ENCODE data around the gene NLE1. TPM values are rescaled to one million over a fixed set of nuclear protein-coding genes. Genes with fewer than 3 reads are reported as not detected.

Gene NLE1
- total and polyA plus RNA-seq, 2 experiments from 2014 or later: 3.9 to 12.7 TPM

- H3K9me2 ChIP-seq (replicated peaks; ENCODE audit: insufficient read depth): no peaks in the 10 kb centered on the region
- 67% methylated on average over 2 of the region's 2 CpGs for WGBS (ENCODE audit: low lambda C conversion rate, missing lambda C conversion rate)
- no peaks in the 10 kb centered on the region for H4K20me1 ChIP-seq (ENCODE audit: insufficient read depth, poor library complexity, severe bottlenecking)
- H3K79me2 ChIP-seq: no peaks in the 10 kb centered on the region
- no peaks in the 10 kb centered on the region for H3K9me3 ChIP-seq (ENCODE audit: low read depth)
- no peak overlapping the region for H3K27ac ChIP-seq
- H3K36me3 ChIP-seq (replicated peaks; ENCODE audit: insufficient read depth, low read depth): no peaks in the 10 kb centered on the region
- no peak overlapping the region for H3K4me2 ChIP-seq
- TF ChIP-seq EZH2 (IDR thresholded peaks at IDR 0.05; ENCODE audit: borderline replicate concordance): no peak
- TF ChIP-seq EZH2phosphoT487 (IDR thresholded peaks at IDR 0.05; ENCODE audit: low read depth, severe bottlenecking, unreplicated experiment): no peak
- TF ChIP-seq, protein P1, sequence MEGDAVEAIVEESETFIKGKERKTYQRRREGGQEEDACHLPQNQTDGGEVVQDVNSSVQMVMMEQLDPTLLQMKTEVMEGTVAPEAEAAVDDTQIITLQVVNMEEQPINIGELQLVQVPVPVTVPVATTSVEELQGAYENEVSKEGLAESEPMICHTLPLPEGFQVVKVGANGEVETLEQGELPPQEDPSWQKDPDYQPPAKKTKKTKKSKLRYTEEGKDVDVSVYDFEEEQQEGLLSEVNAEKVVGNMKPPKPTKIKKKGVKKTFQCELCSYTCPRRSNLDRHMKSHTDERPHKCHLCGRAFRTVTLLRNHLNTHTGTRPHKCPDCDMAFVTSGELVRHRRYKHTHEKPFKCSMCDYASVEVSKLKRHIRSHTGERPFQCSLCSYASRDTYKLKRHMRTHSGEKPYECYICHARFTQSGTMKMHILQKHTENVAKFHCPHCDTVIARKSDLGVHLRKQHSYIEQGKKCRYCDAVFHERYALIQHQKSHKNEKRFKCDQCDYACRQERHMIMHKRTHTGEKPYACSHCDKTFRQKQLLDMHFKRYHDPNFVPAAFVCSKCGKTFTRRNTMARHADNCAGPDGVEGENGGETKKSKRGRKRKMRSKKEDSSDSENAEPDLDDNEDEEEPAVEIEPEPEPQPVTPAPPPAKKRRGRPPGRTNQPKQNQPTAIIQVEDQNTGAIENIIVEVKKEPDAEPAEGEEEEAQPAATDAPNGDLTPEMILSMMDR (IDR thresholded peaks at IDR 0.05; ENCODE audit: poor library complexity): no peak
- H3K4me3 ChIP-seq: no peak overlapping the region
- H2AFZ ChIP-seq: no peak overlapping the region
- DNase-seq (ENCODE audit: low spot score): no peak
- no peaks in the 10 kb centered on the region for H3K4me1 ChIP-seq (ENCODE audit: insufficient read depth)
- H3K27me3 ChIP-seq: peaks cover 2% of the 10 kb centered on the region
Observed at GRCh38 chr17:35159940-35160339, 17.8 kb upstream of the NLE1 start.

- no peaks in the 10 kb centered on the region for H3K9me3 ChIP-seq (ENCODE audit: low read depth)
- no peaks in the 10 kb centered on the region for H4K20me1 ChIP-seq (ENCODE audit: insufficient read depth, poor library complexity, severe bottlenecking)
- H3K36me3 ChIP-seq (replicated peaks; ENCODE audit: insufficient read depth, low read depth): no peaks in the 10 kb centered on the region
- WGBS (ENCODE audit: low lambda C conversion rate, missing lambda C conversion rate): 92% methylated on average over 7 of the region's 7 CpGs
- H2AFZ ChIP-seq: no peak overlapping the region
- no peaks in the 10 kb centered on the region for H3K9me2 ChIP-seq (replicated peaks; ENCODE audit: insufficient read depth)
- peaks cover 3% of the 10 kb centered on the region for H3K4me1 ChIP-seq (ENCODE audit: insufficient read depth)
- H3K4me3 ChIP-seq: no peak overlapping the region
- DNase-seq (ENCODE audit: low spot score): no peak
- H3K4me2 ChIP-seq: no peak overlapping the region
- no peaks in the 10 kb centered on the region for H3K79me2 ChIP-seq
- no peaks in the 10 kb centered on the region for H3K27me3 ChIP-seq
- no peak overlapping the region for H3K27ac ChIP-seq
- TF ChIP-seq EZH2phosphoT487 (IDR thresholded peaks at IDR 0.05; ENCODE audit: low read depth, severe bottlenecking, unreplicated experiment) (no peak), EZH2 (IDR thresholded peaks at IDR 0.05; ENCODE audit: borderline replicate concordance) (no peak)
- TF ChIP-seq, protein P1 (IDR thresholded peaks at IDR 0.05; ENCODE audit: poor library complexity): no peak
Observed at GRCh38 chr17:35155246-35155645, 13.1 kb upstream of the NLE1 start.

DNA sequence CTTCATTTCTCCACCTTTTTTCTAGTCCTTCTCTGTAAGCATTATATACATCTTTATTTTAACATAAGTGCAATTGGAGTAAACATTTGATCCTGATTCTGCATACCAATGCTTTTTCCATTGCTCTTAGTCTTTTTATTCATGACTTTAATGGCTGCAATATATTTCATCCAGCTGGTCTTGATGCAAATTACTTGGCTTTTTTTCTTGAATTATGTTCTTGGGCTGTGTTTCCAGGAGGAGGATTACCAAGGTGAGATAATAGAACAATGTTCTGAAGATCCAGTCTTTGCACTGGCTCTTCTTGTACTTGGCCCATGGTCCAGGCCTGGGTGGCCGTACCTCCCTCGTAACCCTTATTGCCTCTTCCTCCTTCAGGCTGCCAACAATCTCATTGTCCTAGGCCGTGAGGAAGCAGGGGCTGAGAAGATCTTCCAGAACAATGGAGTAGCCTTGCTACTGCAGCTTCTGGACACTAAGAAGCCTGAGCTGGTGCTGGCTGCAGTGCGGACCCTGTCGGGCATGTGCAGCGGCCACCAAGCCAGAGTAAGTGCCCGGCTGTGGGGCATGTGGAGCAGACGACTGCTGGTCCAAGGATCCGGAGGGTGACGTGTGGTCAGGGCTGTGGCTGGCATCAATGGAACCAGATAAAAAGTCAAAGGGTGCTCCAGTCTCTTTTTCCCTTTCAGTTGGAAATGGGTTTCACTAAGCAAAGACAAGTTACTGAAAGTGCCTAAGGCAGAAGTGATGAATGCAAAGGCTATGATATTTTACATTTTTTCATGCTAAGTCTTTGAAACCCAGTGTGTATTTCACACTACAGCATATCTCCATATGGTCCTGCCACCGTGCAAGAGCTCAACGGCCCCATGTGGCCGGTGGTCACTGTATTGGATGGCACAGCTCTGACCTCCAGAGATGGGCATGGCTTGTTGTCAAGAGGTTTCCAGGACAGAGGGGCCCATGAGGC is 12.4 kb upstream of the NLE1 start:
- H3K27ac ChIP-seq: peak overlapping the region; percentile 16
- no peaks in the 10 kb centered on the region for H3K9me3 ChIP-seq (ENCODE audit: low read depth)
- H4K20me1 ChIP-seq (ENCODE audit: insufficient read depth, poor library complexity, severe bottlenecking): no peaks in the 10 kb centered on the region
- H3K4me1 ChIP-seq (ENCODE audit: insufficient read depth): peaks cover 3% of the 10 kb centered on the region
- H3K79me2 ChIP-seq: no peaks in the 10 kb centered on the region
- DNase-seq (ENCODE audit: low spot score): no peak
- no peaks in the 10 kb centered on the region for H3K27me3 ChIP-seq
- no peak overlapping the region for H2AFZ ChIP-seq
- WGBS (ENCODE audit: low lambda C conversion rate, missing lambda C conversion rate): 90% methylated on average over 13 of the region's 13 CpGs
- TF ChIP-seq EZH2phosphoT487 (IDR thresholded peaks at IDR 0.05; ENCODE audit: low read depth, severe bottlenecking, unreplicated experiment) (no peak), EZH2 (IDR thresholded peaks at IDR 0.05; ENCODE audit: borderline replicate concordance) (no peak)
- TF ChIP-seq, protein P1 (IDR thresholded peaks at IDR 0.05; ENCODE audit: poor library complexity): no peak
- H3K9me2 ChIP-seq (replicated peaks; ENCODE audit: insufficient read depth): no peaks in the 10 kb centered on the region
- no peaks in the 10 kb centered on the region for H3K36me3 ChIP-seq (replicated peaks; ENCODE audit: insufficient read depth, low read depth)
- no peak overlapping the region for H3K4me3 ChIP-seq
- H3K4me2 ChIP-seq: no peak overlapping the region
